Keratinocyte (primary cell): ENCODE measurements around the gene B4GALT2. TPM values are rescaled to one million over a fixed set of nuclear protein-coding genes. Genes with fewer than 3 reads are reported as not detected.

Experiments used
- DNase-seq: peaks from one replicate; pipeline ENCODE4 v3.0.0-alpha.2; 2011; ENCODE audit warnings: low read depth, missing footprints, low spot score
- FAIRE-seq: peaks from 2 replicates; lab custom pipeline; 2011; peaks lifted over from hg19 to GRCh38; lab: Jason Lieb, UNC
- H2AFZ ChIP-seq: 2 replicates; pipeline ENCODE4 v1.6.0; 2012; ENCODE audit warnings: low read length, control low read depth, inconsistent platforms; ENCODE audit not compliant: control insufficient read depth
- H3K27ac ChIP-seq: 2 replicates; pipeline ENCODE4 v1.5.1; 2011; ENCODE audit warnings: low read length; ENCODE audit not compliant: control insufficient read depth, insufficient read depth
- H3K27me3 ChIP-seq: 3 replicates; pipeline ENCODE4 v1.6.0; 2011; ENCODE audit warnings: low read length; ENCODE audit not compliant: control insufficient read depth, insufficient read depth; ENCODE audit errors: extremely low read depth
- H3K36me3 ChIP-seq, 2 experiments: 2 replicates in 1 of 2; 3 replicates in 1 of 2; pipeline ENCODE4 v1.5.1; 2011; ENCODE audit warnings: low read length in 2 of 2, mild to moderate bottlenecking in 1 of 2; ENCODE audit not compliant: control insufficient read depth in 2 of 2, insufficient read depth in 2 of 2; ENCODE audit errors: extremely low read depth in 1 of 2
- H3K4me1 ChIP-seq: 3 replicates; pipeline ENCODE4 v1.5.1; 2011; ENCODE audit warnings: low read length; ENCODE audit not compliant: control insufficient read depth, insufficient read depth; ENCODE audit errors: extremely low read depth
- H3K4me2 ChIP-seq: 3 replicates; pipeline ENCODE4 v1.6.0; 2011; ENCODE audit warnings: low read depth, low read length; ENCODE audit not compliant: control insufficient read depth, insufficient read depth; ENCODE audit errors: extremely low read depth
- H3K4me3 ChIP-seq, 3 experiments: fragments of 200-600 bp in 1 of 3; sonication (generic) in 1 of 3; 2 replicates in 2 of 3; 3 replicates in 1 of 3; pipeline ENCODE4 v1.5.1; 2011 to 2016; ENCODE audit warnings: low read length in 3 of 3, mild to moderate bottlenecking in 3 of 3, control low read depth in 2 of 3, inconsistent platforms in 1 of 3, low read depth in 1 of 3, mixed read lengths in 1 of 3, mixed run types in 1 of 3, moderate library complexity in 1 of 3; ENCODE audit not compliant: control insufficient read depth in 2 of 3, insufficient read depth in 2 of 3; ENCODE audit errors: extremely low read depth in 1 of 3
- H3K79me2 ChIP-seq: 2 replicates; pipeline ENCODE4 v1.6.0; 2012; ENCODE audit warnings: low read length; ENCODE audit not compliant: control insufficient read depth, insufficient read depth
- H3K9ac ChIP-seq: 3 replicates; pipeline ENCODE4 v1.6.0; 2011; ENCODE audit warnings: low read length; ENCODE audit not compliant: control insufficient read depth, insufficient read depth; ENCODE audit errors: extremely low read depth
- H3K9me1 ChIP-seq: 3 replicates; pipeline ENCODE4 v1.6.0; 2011; ENCODE audit warnings: low read length; ENCODE audit not compliant: control insufficient read depth, insufficient read depth; ENCODE audit errors: extremely low read depth
- H3K9me3 ChIP-seq: 2 replicates; pipeline ENCODE4 v1.5.1; 2012; ENCODE audit warnings: low read depth, low read length; ENCODE audit not compliant: control insufficient read depth
- H4K20me1 ChIP-seq: 3 replicates; pipeline ENCODE4 v1.6.0; 2011; ENCODE audit warnings: low read length; ENCODE audit not compliant: control insufficient read depth, insufficient read depth; ENCODE audit errors: extremely low read depth
- EZH2 ChIP-seq: IDR thresholded peaks from one replicate; pipeline ENCODE4 v1.6.1; 2012; ENCODE audit warnings: inconsistent platforms, mild to moderate bottlenecking, low read length, moderate library complexity
- dilution Hi-C: fragments of 300-500 bp; cut with MboI; formaldehyde crosslinking; loops from one replicate; pipeline ENCODE4 v1.7.0; 2020; ENCODE audit warnings: low sequenced_read_pairs; ENCODE audit not compliant: extremely low pct_ligation_motif_present
- polyA plus RNA-seq, 5 experiments: library from polyadenylated mRNA; depleted of rRNA in 3 of 5; stranded (reverse) in 3 of 5; stranded (forward) in 1 of 5; unstranded in 1 of 5; fragments of >200 nt; gene quantifications; 1 replicate in 1 of 5; 2 replicates in 3 of 5; 3 replicates in 1 of 5; pipeline versions ENCODE4 v1.2.1 to v1.2.3, GENCODE V29; 2011 to 2012; ENCODE audit warnings: missing spikeins in 2 of 5, low read depth in 1 of 5, low replicate concordance in 1 of 5
- TF ChIP-seq, protein P1 (sequence below), 3 experiments: IDR thresholded peaks in 1 of 3; conservative IDR thresholded peaks in 1 of 3; optimal IDR thresholded peaks in 1 of 3; 2 replicates in 2 of 3; 3 replicates in 1 of 3; pipeline versions ENCODE3 to v1.5.1; 2011; ENCODE audit warnings: low read length in 3 of 3, mild to moderate bottlenecking in 3 of 3, moderate library complexity in 2 of 3, control low read depth in 1 of 3, inconsistent platforms in 1 of 3; ENCODE audit not compliant: insufficient read depth in 2 of 3; ENCODE audit errors: extremely low read depth in 1 of 3

The B4GALT2 gene
- polyA plus RNA-seq, 1 donor (not counting 4 experiments of a cell fraction or from before 2014, with no cell fraction given), result 39.6 TPM

DNA sequence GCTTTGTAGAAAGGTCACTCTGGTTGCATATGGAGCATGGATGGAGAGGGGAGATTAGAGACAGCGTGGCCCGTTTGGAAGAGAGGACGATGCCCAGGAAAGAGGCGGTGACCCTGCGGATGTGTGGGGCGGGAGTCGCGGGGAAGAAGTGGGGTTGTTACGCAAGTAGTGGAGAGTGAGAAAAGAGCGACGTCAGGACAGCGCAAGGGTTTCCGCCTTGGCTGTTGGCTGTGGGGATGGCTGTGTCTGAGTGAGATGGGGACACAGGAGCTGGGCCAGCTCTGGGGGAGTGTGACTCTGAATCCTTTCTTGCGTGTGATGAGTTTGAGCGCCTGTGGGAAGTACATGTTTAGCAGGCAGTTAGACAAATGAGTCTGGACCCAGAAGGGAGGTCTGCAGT is 3.8 kb downstream of the B4GALT2 start:
- H2AFZ ChIP-seq, result no peak overlapping the region
- peaks cover 46% of the 10 kb centered on the region for H3K79me2 ChIP-seq
- H3K4me1 ChIP-seq, result peaks cover 39% of the 10 kb centered on the region
- no peak overlapping the region for H3K4me3 ChIP-seq
- H3K36me3 ChIP-seq, result peaks cover 22 to 54% of the 10 kb centered on the region in 2 experiments
- DNase-seq (no peak), FAIRE-seq (no peak)
- TF ChIP-seq, protein P1, sequence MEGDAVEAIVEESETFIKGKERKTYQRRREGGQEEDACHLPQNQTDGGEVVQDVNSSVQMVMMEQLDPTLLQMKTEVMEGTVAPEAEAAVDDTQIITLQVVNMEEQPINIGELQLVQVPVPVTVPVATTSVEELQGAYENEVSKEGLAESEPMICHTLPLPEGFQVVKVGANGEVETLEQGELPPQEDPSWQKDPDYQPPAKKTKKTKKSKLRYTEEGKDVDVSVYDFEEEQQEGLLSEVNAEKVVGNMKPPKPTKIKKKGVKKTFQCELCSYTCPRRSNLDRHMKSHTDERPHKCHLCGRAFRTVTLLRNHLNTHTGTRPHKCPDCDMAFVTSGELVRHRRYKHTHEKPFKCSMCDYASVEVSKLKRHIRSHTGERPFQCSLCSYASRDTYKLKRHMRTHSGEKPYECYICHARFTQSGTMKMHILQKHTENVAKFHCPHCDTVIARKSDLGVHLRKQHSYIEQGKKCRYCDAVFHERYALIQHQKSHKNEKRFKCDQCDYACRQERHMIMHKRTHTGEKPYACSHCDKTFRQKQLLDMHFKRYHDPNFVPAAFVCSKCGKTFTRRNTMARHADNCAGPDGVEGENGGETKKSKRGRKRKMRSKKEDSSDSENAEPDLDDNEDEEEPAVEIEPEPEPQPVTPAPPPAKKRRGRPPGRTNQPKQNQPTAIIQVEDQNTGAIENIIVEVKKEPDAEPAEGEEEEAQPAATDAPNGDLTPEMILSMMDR (optimal IDR thresholded peaks at IDR 0.05 in 1 of 3, IDR thresholded peaks at IDR 0.05 in 1 of 3, conservative IDR thresholded peaks at IDR 0.05 in 1 of 3; ENCODE audit: extremely low read depth in 1 of 3, insufficient read depth in 2 of 3, low read length in 3 of 3), result no peak
- no peak for TF ChIP-seq EZH2
- H3K27me3 ChIP-seq, result no peaks in the 10 kb centered on the region
- H4K20me1 ChIP-seq, result no peaks in the 10 kb centered on the region
- no peak overlapping the region for H3K27ac ChIP-seq
- H3K4me2 ChIP-seq, result no peak overlapping the region
- no peaks in the 10 kb centered on the region for H3K9me1 ChIP-seq
- dilution Hi-C loops, result no loop called here
- no peaks in the 10 kb centered on the region for H3K9me3 ChIP-seq
- H3K9ac ChIP-seq, result no peak overlapping the region

DNA sequence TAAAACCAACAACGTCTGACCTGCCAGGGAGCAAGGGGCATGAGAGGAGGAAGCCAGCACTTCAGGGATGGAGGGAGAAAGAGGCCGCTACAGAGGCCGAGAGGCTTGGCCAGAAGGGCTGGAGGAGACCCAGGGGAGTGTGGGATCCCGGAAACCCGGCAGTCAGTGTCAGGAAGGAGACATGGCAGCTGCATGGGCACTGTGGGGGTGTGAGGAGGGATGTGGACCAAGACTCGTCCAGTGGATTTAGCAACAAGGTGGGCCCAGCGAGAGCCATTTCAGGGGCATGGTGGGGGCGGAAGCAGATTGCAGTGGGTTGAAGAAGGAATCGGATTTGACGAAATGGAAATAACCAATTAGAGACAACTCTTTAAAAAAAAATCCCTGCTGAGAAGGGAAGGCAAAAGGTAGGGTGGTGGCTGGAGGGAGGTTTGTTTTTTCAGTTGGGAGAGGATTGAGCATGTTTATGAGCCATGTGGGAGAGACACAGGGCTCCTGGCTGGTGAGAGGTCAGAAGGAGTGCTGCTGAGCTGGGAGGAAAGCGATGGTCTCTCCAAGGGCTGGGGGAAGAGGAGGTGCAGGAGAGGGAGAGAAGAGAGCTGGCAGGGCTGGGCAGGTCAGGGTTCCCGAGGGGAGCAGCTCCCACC is 4.4 kb downstream of the B4GALT2 start:
- H3K4me3 ChIP-seq, result no peak overlapping the region
- FAIRE-seq, result no peak
- no peaks in the 10 kb centered on the region for H3K9me1 ChIP-seq
- H2AFZ ChIP-seq, result no peak overlapping the region
- H3K4me2 ChIP-seq, result no peak overlapping the region
- no peak for DNase-seq
- H3K27me3 ChIP-seq, result no peaks in the 10 kb centered on the region
- peaks cover 44% of the 10 kb centered on the region for H3K79me2 ChIP-seq
- dilution Hi-C loops, result no loop called here
- TF ChIP-seq EZH2, result no peak
- TF ChIP-seq, protein P1 (optimal IDR thresholded peaks at IDR 0.05 in 1 of 3, IDR thresholded peaks at IDR 0.05 in 1 of 3, conservative IDR thresholded peaks at IDR 0.05 in 1 of 3; ENCODE audit: extremely low read depth in 1 of 3, insufficient read depth in 2 of 3, low read length in 3 of 3), result no peak
- no peaks in the 10 kb centered on the region for H4K20me1 ChIP-seq
- no peak overlapping the region for H3K27ac ChIP-seq
- no peaks in the 10 kb centered on the region for H3K9me3 ChIP-seq
- peaks cover 34% of the 10 kb centered on the region for H3K4me1 ChIP-seq
- no peak overlapping the region for H3K9ac ChIP-seq
- peaks cover 19 to 50% of the 10 kb centered on the region in 2 experiments for H3K36me3 ChIP-seq
